Ureter (tissue), 1 donor: ENCODE results near the gene DGKG. TPM values are rescaled to one million over a fixed set of nuclear protein-coding genes. Genes with fewer than 3 reads are reported as not detected.

Experiments
- DNase-seq: peaks from one replicate; pipeline ENCODE4 v3.0.0-alpha.2; 2020; ENCODE audit warnings: low spot score
- total RNA-seq: library from RNA; stranded (reverse); gene quantifications from one replicate; pipeline ENCODE4 v1.2.4, GENCODE V29; 2023
- donor health status: DM: yes; HTN: yes; CAD: no.

The DGKG gene
- total RNA-seq: 16.2 TPM

DNA sequence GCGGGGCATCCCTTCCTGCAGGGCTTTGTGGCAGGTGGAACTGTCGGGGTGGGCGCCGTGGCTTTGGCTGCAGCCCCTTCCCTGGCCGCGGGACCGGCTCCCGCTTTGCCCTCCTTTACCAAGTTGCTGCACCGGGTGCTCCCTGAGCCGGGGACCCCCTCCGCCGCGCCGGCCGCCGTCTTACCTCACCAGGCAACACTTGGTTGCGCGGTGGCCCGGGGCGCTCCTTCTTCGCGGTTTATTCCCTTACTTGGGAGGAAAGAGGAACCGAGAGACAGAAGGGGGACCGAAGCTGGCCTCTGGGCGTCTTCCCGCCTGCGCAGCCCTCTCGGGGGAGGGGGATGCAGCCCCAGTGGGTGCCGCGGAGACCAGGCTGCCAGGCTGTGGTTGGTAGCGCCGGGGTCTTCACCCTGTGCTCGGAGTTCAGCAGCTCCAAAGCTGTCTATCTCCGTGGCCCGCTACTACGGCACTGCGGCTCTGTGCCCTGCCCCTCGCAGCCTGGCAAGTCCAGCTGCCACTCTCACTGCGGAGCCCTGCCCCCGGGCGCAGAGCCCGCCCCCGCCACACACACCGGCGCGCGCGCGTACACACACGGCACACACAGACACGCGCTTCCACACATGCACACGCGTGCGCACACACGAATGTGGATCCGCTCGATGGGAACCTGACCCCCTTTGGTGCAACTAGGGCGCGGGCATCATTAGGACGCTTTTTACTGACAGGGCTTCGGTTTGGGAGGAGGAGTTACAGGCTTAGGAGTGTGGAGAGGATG, at the start of gene DGKG:
DGKG (minus strand) TSS at position 473 of the 775 bp plus-strand sequence. CDS start 41,775 bp downstream, outside the sequence.
- DNase-seq: peak; percentile 53

DNA sequence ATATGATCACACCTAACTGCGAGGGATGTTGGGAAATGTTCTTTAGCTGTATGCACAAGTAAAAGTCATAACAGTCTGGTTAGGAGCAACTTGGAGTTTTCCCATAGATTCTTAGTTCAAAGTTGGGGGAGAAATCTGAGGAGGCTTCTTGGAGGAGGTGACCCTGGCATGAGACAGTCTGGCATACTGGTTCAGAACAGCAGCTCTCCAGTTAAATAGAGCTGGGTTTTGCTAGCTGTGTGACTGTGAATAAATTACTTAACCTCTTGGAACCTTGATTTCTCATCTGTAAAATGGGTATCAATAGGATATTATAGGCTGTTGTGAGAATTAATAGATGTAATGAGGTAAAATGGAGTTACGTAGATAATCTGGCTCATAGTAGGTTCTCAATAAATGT, 49.1 kb upstream of the DGKG start:
- DNase-seq: no peak

DNA sequence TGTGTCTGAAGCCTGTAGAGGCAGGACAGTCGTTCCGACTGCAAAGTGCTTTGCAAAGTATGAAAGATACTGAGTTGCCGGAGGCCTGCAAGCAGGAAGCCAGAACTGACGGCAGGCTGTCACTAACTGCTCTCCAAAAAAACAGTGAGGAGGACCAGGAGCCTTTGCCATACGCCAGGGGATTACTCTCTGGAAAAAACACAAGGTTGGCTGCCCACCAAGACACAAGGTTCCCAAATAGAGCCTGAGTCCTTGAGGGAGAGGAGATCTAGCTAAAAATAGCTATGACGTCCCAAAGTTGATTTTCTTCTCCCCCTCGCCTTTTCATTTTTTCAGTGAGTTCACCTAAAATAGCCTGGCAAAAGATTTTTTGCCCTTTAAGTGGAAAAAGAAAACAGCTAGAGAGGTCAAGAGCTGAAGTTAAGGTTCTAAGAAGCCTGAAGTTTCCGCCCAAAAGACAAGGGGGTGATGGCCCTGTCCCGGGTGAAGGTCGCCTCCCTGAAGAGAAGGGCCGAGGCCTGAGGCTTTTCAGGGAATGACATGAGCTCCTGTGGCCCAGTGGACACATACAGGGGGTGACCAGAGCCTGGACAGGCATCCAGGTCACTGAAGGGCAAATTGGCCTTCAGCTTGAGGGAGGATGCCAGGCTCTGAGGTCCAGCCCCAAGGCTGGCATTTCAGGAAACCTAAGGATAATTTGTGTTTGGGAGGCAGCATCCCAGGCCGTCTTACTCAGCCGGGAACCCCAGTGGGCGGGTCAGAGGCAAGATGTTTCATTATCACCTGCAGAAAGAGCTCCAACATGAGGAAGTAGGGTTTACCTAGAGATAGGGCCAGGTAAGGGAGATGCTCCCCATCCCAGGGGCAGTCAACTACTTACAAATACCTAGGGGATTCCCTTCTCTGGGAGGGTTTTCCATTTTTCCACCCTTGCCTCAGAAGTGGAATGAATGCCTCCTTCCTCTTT, 44.9 kb upstream of the DGKG start:
- peak; percentile 72 for DNase-seq

DNA sequence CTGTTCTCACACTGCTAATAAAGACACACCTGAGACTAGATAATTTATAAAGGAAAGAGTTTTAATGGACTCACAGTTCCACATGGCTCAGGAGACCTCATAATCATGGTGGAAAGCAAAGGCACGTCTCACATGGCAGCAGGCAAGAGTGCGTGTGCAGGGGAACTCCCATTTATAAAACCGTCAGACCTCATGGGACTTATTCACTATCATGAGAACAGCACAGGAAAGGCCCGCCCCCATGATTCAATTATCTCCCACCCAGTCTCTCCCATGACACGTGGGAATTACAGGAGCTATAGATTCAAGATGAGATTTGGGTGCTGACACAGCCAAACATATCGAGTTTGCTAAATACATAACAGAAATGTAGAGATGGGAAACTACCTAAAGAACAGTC, 39.5 kb upstream of the DGKG start:
- no peak for DNase-seq

DNA sequence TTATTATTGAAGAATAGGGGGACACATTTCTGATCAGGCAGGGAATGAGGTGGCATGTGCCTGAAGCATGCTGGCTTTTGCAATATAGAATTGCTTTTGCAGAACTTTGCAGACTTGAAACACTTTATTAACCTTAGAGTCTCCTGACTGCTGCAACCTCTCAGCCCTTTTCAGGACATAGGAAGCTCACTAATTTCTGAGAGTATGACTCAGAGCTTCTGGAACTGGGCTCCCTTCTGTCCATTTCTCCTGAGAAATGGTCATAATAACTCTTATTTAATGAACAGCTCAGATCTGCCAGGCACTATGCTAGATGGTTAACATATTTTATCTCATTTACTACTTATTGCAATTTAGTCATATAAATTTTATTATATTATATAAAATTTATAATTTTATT, 38.6 kb upstream of the DGKG start:
- DNase-seq: no peak

DNA sequence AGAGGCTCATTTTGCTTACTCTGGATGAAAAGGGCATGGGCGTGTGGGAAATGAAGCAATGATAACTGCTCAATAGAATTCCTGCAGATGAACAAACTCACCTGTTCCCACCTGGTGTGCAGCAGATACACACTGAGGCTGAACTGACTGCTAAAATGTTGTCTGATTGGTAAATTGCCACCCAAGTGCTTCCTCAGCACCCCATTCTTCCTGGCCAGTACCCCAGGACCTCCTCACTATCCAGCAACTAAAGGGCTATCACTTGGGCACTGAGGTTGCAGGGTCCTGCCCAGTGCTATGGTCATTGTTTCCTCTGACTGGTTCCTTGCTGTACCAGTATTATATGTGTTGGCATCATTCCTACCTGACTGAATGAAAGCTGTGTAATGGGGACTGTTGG, 38.0 kb upstream of the DGKG start:
- DNase-seq: no peak

DNA sequence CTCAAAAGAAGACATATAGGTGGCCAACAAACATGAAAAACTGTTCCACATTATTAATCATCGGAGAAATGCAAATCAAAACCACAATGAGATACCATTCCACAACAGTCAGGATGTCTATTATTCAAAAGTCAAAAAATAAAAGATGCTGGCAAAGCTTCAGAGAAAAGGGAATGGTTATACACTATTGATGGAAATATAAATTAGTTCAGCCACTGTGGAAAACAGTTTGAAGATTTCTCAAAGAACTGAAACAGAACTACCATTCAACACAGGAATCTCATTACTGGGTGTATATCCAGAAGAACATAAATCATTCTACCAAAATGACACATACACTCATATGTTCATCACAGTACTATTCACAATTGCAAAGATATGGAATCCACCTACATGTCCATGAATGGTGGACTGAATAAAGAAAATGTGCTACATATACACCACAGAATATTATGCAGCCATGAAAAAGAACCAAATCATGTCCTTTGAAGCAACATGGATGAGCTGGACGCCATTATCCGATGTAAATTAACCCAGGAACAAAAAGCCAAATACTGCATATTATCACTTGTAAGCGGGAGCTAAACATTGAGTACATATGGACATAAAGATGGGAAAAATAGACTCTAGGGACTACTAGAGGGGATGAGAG, 32.7 kb upstream of the DGKG start:
- DNase-seq: no peak

DNA sequence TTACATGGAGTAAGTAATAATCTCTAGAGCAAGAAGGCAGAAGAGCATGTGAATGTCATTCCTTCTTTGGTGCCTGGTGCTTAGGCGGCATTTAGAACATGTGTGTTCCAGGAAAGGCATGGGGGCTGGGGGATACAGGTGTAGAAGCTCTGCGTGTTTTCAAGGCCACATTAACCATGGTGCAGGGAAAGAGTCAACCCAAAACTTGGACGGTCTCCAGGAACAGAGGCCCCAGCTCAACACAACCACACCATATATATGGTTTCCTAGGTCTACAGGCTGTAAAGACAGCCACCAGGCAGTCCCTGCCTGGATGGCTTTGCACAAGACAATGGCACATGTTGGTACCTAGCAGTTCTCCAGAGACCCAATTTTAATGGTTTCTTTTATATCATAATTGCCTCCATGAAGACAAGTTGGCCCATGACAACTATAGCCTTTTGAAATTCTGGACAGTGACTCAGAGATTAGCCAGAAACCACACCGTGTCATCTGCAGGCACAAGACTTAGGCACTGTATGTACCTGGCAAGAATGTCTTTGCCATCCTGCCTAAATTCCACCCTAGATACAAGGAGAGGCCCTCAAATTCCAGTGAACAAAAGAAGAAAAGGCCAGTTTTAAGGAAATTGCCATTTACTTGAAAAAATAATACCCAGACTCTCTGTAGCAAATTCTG, 25.0 kb upstream of the DGKG start:
- no peak for DNase-seq

DNA sequence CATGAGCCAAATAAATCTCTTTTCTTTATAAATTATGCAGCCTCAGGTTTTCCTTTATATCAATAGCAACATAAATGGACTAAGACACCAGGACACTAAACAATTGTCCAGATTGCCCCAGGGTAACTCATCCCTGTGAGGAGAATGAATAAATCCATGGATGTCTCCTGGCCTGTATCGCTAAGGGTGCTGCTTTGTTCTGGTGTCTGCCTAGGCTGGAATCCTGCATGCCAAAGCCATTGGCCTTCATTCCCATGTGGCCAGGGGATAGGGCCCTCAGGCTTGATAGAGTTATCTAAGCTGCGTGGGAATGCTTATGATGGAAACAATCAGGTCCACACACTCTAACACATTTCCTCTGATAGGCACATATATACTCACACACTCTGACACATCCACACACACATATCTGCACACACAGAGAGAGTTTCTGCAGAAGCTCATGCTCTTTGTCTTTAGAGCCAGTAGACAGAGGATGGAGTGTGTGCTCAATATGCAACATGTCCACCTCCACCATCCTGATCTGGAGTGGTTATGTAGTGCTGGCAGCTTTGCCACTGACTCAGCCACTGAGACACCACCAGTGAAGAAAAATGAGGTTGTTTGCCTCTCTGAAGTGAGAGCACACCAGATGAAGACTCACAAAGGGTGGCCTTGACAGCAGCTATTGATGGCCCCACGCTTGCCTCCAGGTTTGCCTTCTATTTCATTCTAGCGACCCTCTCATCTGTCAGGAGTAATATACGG, 24.0 kb upstream of the DGKG start:
- DNase-seq: no peak

DNA sequence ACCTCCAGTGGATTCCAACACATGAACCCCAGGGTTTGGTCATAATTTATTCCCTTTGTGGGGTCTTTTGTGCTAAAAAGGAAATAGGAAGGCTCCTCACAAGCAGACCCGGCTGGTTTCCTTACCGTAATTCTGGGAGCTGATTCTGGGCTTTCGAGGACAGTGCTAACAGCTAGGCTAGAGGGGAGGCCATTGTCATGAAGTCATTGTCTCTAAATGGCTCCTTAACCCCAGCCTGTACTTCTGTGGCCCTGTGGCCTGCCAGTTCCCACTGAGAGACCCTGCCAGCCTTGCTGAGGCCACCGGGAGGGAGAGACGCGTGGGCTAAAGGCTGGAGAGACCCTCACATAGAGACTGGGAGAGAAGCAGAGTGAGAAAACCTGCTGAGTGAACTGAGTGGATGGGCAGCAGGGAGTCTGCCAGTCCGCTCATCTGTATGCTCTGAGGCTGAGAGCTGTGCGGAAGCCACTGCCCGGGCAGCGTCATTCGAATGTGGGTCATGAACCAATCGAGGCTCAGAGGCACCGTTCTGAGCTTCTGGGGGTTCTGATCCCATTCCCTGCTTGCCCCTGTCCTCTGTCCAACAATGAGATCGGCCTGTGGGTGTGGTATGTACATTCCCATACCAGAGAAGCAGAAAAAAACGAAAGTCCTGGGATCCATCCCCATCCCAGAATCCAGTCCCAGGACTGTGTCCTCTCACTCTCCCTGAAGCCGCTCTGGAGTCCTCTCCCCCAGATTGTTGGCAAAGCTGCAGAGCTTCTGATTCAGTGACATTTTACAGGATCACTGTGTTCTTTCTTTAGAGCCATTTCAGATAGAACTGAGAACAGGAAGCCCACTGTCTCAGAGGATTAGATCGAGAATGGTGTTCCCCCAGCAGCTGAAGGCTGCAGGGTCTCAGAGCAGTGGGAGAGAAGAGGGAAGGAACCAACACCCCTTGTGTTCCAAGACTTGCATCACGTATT, 21.3 kb upstream of the DGKG start:
- DNase-seq: no peak

DNA sequence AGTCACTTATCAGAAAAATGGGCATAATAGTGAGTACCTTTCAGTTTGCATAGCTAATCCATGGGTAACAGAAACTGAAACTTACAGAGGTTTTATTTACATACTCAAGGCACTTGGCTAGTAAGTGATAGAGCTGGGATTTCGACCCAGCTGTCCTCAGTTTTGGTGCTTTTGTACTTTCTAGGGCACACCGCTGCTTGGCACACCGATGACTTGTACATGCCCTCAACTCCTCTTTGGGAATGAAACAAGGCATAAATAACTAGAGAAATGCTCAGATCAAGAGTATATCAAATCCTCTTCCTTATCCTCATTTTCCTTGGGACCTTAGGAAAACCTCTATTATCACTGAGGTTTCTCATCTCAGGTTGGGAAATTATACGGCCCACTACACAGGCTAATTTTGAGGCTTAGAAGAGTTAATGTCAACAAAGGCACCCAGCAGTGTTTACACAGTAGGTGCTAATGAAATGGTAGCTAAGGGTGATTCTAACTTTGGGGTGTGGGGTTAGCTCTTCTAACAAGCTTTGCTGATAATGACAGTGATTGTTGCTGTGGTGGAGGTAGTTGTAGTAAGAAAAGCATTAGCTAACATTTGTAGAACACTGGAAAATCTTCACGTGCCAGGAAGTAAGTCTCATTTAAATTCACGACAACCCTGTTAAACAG, 20.3 kb upstream of the DGKG start:
- DNase-seq: no peak

DNA sequence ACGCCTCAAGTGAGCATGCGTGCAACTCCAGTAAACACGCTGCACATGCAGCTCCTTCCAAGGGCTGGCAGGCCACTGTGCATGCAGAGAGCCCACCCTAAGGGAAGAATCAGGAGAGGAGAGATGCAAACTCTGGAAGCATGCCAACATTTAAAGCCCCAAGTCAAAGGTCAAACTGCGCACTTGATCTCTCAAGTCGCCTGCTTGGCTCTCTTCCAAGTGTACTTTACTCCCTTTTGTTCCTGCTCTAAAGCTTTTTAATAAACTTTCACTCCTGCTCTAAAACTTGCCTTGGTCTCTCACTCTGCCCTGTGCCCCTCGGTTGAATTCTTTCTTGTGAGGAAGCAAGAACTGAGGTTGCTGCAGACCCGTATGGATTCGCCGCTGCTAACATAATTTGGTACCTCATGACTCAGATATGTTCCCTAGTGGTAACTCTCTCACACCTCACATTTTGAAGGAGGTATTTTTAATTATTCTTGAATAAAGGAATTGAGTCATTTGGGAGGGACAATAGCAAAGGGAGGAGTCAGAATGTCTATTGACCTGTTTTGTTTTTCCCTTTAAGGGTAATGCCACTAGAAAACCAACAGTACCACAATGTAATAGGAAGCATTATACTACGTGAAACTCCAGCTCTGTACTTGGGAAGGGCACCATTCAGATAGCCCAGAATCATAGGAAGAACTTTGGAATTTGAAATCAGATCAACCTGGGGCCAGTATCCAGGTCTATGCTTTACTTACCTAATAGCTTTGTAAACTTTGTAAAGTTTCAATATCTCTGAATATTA, 19.6 kb upstream of the DGKG start:
- DNase-seq: no peak

DNA sequence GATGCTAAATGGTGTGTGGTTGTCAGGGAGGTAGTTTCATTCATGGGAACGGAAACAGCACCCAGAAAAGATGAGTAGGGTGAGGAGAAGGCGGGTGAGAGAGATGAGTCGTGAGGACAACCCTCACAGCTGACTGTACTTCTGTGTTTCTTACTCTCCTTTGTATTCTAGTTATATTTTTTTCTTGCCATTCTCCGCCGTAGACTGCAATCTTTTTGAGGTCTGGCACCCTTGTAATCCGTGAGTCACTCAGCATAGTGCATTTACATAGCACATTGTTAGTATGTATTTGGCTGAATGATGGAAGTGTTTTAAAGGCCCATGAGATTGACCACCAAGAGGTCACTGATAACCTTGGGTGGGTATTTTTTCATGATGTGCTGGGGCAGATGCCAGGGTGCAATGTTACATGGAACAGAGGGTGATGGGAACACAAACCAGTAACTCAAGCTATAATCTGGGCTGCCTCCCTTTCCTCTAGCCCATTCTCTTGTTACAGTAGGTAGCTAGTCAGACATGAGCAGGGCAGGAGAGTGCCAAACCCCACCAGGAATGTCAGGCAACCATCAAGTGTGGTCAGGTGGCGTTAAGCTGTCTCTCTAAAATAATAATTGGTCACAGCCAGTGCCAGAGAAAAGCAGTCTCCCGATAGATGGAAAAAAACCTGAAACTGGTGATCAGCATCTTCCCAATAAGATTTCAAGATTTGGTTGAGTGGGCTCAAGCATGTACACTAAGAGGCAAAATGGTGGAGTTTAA, 18.8 kb upstream of the DGKG start:
- no peak for DNase-seq

DNA sequence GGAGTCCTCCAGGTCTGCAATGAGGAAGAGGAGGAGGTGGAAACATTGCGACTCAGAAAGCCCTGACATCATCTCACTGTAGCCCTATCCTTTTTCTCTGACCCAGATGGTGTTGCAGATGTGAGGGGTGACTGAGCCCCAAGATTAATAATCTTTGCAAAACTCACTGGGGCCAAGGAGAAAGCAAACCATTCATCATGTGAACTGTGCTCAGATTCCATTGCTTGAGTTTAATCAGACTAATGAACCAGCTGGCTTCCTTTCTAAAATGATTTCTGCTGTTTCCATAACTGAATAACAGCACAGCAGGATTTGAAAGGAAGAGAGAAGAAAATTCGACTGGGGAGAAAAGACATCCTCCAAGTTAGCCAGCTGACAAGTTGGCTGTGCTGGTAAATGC, 13.4 kb upstream of the DGKG start:
- DNase-seq: no peak

DNA sequence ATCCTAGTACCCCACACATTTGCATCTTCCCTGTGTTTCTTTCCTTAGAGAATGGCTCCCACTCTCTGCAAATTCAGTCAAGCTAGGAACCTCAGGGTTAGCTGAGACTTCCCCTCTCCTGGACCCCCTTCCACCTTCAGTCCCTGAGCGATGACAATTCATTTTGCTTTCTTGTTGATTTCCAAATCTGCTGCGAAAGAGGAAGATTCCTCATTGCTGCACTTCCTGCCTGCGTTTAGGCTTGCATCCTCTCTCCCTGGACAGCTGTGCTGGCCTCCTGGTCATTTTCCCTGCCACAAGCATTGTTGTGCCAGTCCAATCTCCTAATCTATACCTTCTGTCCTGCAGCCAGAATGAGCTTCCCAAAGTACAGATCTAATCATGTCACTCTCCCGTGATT, 12.3 kb upstream of the DGKG start:
- DNase-seq: no peak

DNA sequence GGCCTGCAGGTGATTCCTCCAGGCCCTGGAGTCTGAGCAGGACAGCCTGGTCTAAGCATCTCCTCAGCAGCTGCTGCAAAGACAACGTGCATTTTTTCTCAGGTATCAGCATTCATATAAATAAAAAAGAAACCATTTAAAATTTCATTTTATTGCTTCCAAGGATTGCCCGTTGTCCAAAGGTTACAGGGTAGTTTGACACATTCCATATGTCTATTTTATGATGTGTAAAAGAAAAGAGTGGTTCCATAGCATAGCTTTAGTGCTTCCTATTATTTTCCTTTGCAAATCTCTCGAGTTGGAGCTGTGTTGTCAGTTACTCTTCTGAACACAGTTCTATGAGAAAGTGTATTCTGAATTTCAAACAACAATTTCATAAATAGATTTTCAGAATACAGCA, 7.2 kb upstream of the DGKG start:
- DNase-seq: no peak

DNA sequence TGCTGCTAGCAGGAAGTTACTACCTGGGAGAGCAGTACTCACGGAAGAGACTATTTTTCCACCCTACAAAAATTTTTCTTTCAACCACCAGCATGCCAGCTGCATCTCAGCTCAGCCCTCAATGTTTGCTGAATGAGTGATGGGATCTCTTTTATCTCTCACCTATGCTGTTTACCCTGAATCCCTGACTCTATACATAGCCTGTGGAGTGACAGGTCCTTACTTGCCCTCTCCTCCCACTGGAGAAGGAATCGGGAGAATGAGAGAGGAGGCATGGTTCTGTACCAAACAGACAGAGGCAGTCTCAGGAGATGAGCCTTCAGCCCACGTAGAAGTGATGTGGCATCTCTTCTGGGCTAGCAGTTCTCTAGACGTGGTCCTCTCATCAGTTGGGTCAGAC, 6.7 kb upstream of the DGKG start:
- DNase-seq: no peak

DNA sequence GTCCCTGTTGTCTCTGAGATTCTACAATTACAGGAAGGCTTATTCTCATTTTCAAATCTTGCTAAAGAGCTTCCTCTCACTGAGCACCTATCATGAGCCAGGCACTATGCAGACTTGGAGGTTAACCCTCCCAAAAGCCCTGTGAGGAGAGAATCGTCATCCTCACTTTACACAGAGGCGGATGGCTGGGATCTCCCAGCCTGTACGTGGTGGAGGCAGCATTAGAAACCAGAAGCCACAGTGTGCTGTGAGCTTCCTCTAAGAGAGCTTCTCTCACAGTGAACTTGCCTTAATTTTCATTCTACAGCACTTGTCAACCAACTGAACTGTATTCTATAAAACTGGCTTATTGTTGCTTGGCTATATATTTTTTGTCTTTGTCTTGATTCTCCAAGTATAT, 6.1 kb upstream of the DGKG start:
- DNase-seq: no peak
